Measurements from ENCODE around the gene LRIT3. TPM values are rescaled to one million over a fixed set of nuclear protein-coding genes. Genes with fewer than 3 reads are reported as not detected.

LRIT3 gene
- total and polyA plus RNA-seq, 2 of the 13 experiments (the other 11 are each of a cell fraction or from before 2014, with no cell fraction given) = 0.03 TPM; not detected in 1

DNA sequence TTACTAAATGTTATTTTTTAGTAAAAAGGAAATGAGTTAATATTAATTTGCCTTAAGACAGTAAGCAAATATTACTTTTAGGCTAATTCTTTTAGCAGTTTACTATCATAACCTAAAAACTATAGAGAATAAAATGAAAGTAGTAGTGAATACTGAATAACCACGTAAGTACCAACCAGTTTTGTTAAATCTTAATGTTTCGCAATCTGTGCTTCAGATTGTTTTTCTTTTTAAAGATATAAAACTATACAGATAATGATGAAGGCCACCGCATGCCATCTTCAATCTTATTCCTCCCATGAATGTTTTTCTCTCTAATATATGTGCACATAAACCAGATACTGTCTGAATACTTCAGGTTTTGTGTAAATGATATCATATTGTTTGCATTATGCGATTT is 14.2 kb upstream of the LRIT3 start:
- FAIRE-seq (no peak), ATAC-seq (no peak), DNase-seq (ENCODE audit: low spot score) (no peak)
- Histone ChIP-seq H3K9me3 (ENCODE audit: low read length) (no peaks in the 10 kb centered on the region), H3K4me2 (ENCODE audit: low read depth, low read length) (no peak overlapping the region), H4K20me1 (ENCODE audit: insufficient read depth, low read length) (no peaks in the 10 kb centered on the region), H3K36me3 (replicated peaks in 1 of 2; ENCODE audit: control insufficient read depth in 1 of 2, insufficient read depth in 2 of 2, low read length in 2 of 2) (no peaks in the 10 kb centered on the region), H3K27me3 (ENCODE audit: control insufficient read depth in 1 of 2, insufficient read depth in 2 of 2, low read length in 2 of 2) (no peaks in the 10 kb centered on the region), H2AFZ (ENCODE audit: low read length) (no peak overlapping the region), H3K27ac (ENCODE audit: extremely low read length, insufficient read depth, low read length) (no peak overlapping the region), H3K4me1 (ENCODE audit: insufficient read depth, low read length) (no peaks in the 10 kb centered on the region), H3K79me2 (ENCODE audit: insufficient read depth, low read length) (no peaks in the 10 kb centered on the region), H3K9ac (ENCODE audit: insufficient read depth, low read depth, low read length) (no peak overlapping the region), H3K4me3 (replicated peaks in 1 of 3; ENCODE audit: insufficient read depth in 1 of 3, low read depth in 2 of 3, low read length in 3 of 3) (no peak overlapping the region)
- ChIA-PET POLR2A (no interaction called here), CTCF (ENCODE audit: low intra/inter-chr PET ratio, low total read pairs) (no interaction called here)
- intact Hi-C loops (cut with micrococcal nuclease; ENCODE audit: unreplicated experiment) = no loop called here
- TF ChIP-seq CEBPB (IDR thresholded peaks at IDR 0.05; ENCODE audit: borderline replicate concordance, low read depth, low read length) (peak; percentile 54; the same call in 1 of the 2 replicates), ELF1 (CRISPR knock-in tag; IDR thresholded peaks at IDR 0.05) (no peak), ZBTB43 (CRISPR knock-in tag; conservative IDR thresholded peaks at IDR 0.05) (no peak), PAX8 (CRISPR knock-in tag; IDR thresholded peaks at IDR 0.05; ENCODE audit: borderline replicate concordance) (no peak), ZNF224 (CRISPR knock-in tag; IDR thresholded peaks at IDR 0.05) (no peak)
- 85% methylated on average over 4 of the region's 4 CpGs for WGBS (ENCODE audit: low lambda C conversion rate)
- in situ Hi-C loops (cut with HindIII; ENCODE audit: extremely low pct_ligation_motif_present, low pct_unique_long_range_greater_than_20kb) = no loop called here
- no TSS peak for BruUV-seq (replicated peaks)

GRCh38 chr4:109836985-109837384 is 10.9 kb upstream of the LRIT3 start:
- no peak for FAIRE-seq
- Histone ChIP-seq H4K20me1 (ENCODE audit: insufficient read depth, low read length) (no peaks in the 10 kb centered on the region), H3K79me2 (ENCODE audit: insufficient read depth, low read length) (no peaks in the 10 kb centered on the region), H3K27ac (ENCODE audit: extremely low read length, insufficient read depth, low read length) (no peak overlapping the region), H3K4me1 (ENCODE audit: insufficient read depth, low read length) (no peaks in the 10 kb centered on the region), H3K27me3 (ENCODE audit: control insufficient read depth in 1 of 2, insufficient read depth in 2 of 2, low read length in 2 of 2) (no peaks in the 10 kb centered on the region), H3K36me3 (replicated peaks in 1 of 2; ENCODE audit: control insufficient read depth in 1 of 2, insufficient read depth in 2 of 2, low read length in 2 of 2) (no peaks in the 10 kb centered on the region), H3K4me3 (replicated peaks in 1 of 3; ENCODE audit: insufficient read depth in 1 of 3, low read depth in 2 of 3, low read length in 3 of 3) (no peak overlapping the region), H3K9me3 (ENCODE audit: low read length) (no peaks in the 10 kb centered on the region), H3K4me2 (ENCODE audit: low read depth, low read length) (no peak overlapping the region), H2AFZ (ENCODE audit: low read length) (no peak overlapping the region), H3K9ac (ENCODE audit: insufficient read depth, low read depth, low read length) (no peak overlapping the region)
- in situ Hi-C loops (cut with HindIII; ENCODE audit: extremely low pct_ligation_motif_present, low pct_unique_long_range_greater_than_20kb) = no loop called here
- no peak for DNase-seq (ENCODE audit: low spot score)
- BruUV-seq (replicated peaks) = no TSS peak
- CTCF ChIA-PET (ENCODE audit: low intra/inter-chr PET ratio, low total read pairs) = no interaction called here
- intact Hi-C loops (cut with micrococcal nuclease; ENCODE audit: unreplicated experiment) = no loop called here
- WGBS (ENCODE audit: low lambda C conversion rate) = 46% methylated on average over 3 of the region's 3 CpGs
- no peak for TF ChIP-seq MXD1 (CRISPR knock-in tag; IDR thresholded peaks at IDR 0.05)
- TF ChIP-seq TBX2 (CRISPR knock-in tag; IDR thresholded peaks at IDR 0.05; ENCODE audit: borderline replicate concordance) = no peak
- TF ChIP-seq, protein P1, sequence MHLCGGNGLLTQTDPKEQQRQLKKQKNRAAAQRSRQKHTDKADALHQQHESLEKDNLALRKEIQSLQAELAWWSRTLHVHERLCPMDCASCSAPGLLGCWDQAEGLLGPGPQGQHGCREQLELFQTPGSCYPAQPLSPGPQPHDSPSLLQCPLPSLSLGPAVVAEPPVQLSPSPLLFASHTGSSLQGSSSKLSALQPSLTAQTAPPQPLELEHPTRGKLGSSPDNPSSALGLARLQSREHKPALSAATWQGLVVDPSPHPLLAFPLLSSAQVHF (CRISPR knock-in tag; IDR thresholded peaks at IDR 0.05) = no peak
- TF ChIP-seq ZNF20 (CRISPR knock-in tag; IDR thresholded peaks at IDR 0.05) = no peak
- no peak for TF ChIP-seq PHB2 (IDR thresholded peaks at IDR 0.05; ENCODE audit: partially characterized antibody)
- no peak for ATAC-seq
- POLR2A ChIA-PET = no interaction called here

All from HepG2 (cell line).